Natural killer cell treated with Interleukin-12 subunit alpha and Interleukin-12 subunit beta and Interleukin-15 and Interleukin-18, amount 100 ng/mL, for 72 hours (primary cell): ENCODE measurements around the gene ATP2A1. TPM values are rescaled to one million over a fixed set of nuclear protein-coding genes. Genes with fewer than 3 reads are reported as not detected.

Experiments
- ATAC-seq, 2 donors: fragments of 150-1000 bp; cut with Tn5 transposase in 1 of 2; sonication (Bioruptor Pico), chemical (Tn5 transposase) in 1 of 2; 2 replicates each; pipeline ENCODE4 v1.10.0; 2021
- DNase-seq: peaks from one replicate; pipeline ENCODE4 v3.0.0; 2022; ENCODE audit warnings: low spot score
- H3K27ac Mint-ChIP-seq, 2 donors: 1 replicate in 1 of 2; 2 replicates in 1 of 2; pipeline ENCODE4 v1.8.0; 2022; ENCODE audit warnings: mixed read lengths in 2 of 2, mild to moderate bottlenecking in 1 of 2, moderate library complexity in 1 of 2
- H3K27me3 Mint-ChIP-seq, 2 donors: 1 replicate in 1 of 2; 2 replicates in 1 of 2; pipeline ENCODE4 v1.8.0; 2022; ENCODE audit warnings: mixed read lengths in 2 of 2
- H3K36me3 Mint-ChIP-seq: one replicate; pipeline ENCODE4 v1.8.0; 2022; ENCODE audit warnings: mixed read lengths
- H3K4me1 Mint-ChIP-seq, 2 donors: 1 replicate in 1 of 2; 2 replicates in 1 of 2; pipeline ENCODE4 v1.8.0; 2022; ENCODE audit warnings: low read depth in 2 of 2, mixed read lengths in 2 of 2, mild to moderate bottlenecking in 1 of 2
- H3K4me3 Mint-ChIP-seq: one replicate; pipeline ENCODE4 v1.8.0; 2022; ENCODE audit warnings: mixed read lengths
- H3K9me3 Mint-ChIP-seq: 2 replicates; pipeline ENCODE4 v1.8.0; 2022; ENCODE audit warnings: mixed read lengths
- total RNA-seq, 2 donors: library from RNA; stranded (reverse); gene quantifications; one replicate each; pipeline ENCODE4 v1.2.3, GENCODE V29; 2022

The ATP2A1 gene
- total RNA-seq, 2 donors from 2014 or later: 1.4 to 5.0 TPM

GRCh38 chr16:28843766-28844165 lies 34.5 kb upstream of the ATP2A1 start:
- H3K4me3 Mint-ChIP-seq: peak overlapping the region; percentile 97
- DNase-seq: no peak
- no peak for ATAC-seq
- H3K9me3 Mint-ChIP-seq: no peaks in the 10 kb centered on the region
- H3K36me3 Mint-ChIP-seq: peaks cover 9% of the 10 kb centered on the region
- peaks cover 29 to 35% of the 10 kb centered on the region in 2 donors for H3K4me1 Mint-ChIP-seq
- H3K27me3 Mint-ChIP-seq: no peaks in the 10 kb centered on the region
- H3K27ac Mint-ChIP-seq: no peak overlapping the region

DNA sequence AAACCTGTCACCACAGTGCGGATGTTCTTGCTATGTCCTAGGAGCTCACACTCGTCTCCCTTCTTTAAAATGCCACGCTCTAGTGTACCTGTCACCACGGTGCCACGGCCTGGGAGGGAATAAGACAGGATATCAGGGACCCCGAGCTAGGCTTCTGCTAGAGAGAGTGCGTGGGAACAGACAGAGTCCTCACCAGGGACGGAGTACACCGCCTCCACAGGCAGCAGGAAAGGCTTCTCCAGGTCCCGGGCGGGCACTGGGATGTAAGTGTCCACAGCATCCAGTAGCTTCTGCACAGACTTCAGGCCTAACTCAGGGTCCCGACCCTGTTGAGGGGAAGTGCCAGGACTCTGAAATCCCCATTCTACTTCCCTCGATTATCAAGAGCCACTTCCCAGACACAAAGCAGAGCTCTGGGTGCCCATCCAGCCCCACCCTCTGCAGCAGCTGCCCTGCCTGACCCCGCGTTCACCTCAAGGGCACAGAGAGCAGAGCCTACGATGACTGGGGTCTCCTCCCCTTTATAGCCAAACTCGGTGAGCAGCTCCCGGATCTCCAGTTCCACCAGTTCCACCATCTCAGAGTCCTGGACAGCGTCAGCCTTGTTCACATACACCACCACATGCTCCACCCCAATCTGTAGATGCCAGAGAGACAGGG lies 33.9 kb upstream of the ATP2A1 start:
- H3K36me3 Mint-ChIP-seq: peaks cover 9% of the 10 kb centered on the region

DNA sequence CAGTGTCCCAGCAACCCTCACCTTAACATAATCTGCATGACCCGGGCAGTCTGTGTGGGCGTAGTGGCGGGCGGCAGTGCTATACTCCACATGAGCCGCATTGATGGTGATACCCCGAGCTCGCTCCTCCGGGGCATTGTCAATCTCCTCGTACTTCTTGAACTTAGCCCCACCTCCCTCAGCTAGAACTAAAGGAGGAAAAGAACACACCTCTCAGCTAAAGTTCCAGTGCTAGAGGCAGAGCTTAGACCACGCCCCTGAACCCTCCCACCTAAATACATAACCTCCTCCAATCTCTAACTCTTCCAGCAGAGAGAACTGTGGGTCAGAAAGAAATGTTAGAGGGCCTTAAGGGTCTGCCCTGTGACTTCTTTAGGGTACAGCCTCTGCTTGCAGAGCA lies 33.0 kb upstream of the ATP2A1 start:
- peak overlapping the region; percentile 98 to 99 for H3K27ac Mint-ChIP-seq
- peaks cover 29 to 35% of the 10 kb centered on the region in 2 donors for H3K4me1 Mint-ChIP-seq
- H3K9me3 Mint-ChIP-seq: no peaks in the 10 kb centered on the region
- no peak for DNase-seq
- no peak for ATAC-seq
- H3K4me3 Mint-ChIP-seq: peak overlapping the region; percentile 97
- H3K36me3 Mint-ChIP-seq: peaks cover 9% of the 10 kb centered on the region
- H3K27me3 Mint-ChIP-seq: no peaks in the 10 kb centered on the region

More for the DNA sequence above, 33.9 kb upstream of the ATP2A1 start:
- peak overlapping the region; percentile 98 to 99 for H3K27ac Mint-ChIP-seq
- peak overlapping the region; percentile 97 for H3K4me3 Mint-ChIP-seq
- H3K9me3 Mint-ChIP-seq: no peaks in the 10 kb centered on the region
- H3K4me1 Mint-ChIP-seq: peaks cover 29 to 35% of the 10 kb centered on the region in 2 donors
- no peaks in the 10 kb centered on the region for H3K27me3 Mint-ChIP-seq
- DNase-seq: no peak
- no peak for ATAC-seq

DNA sequence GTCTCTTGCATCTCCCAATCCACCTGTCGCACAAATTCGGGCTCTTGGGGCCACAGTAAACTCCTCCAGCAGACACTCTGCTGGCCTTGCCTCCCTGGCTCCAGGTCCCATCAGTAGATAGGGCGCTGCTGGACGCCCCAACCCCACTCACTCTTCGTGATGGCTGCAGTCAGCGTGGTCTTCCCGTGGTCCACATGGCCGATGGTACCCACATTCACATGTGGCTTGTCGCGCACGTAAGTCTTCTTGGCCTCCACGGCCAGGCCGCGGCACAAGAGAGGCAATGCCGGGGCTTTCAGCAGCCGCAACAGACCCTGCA lies 32.6 kb upstream of the ATP2A1 start:
- peak overlapping the region; percentile 97 for H3K4me3 Mint-ChIP-seq
- ATAC-seq: peak in 1 of 2 donors; percentile 0
- H3K9me3 Mint-ChIP-seq: no peaks in the 10 kb centered on the region
- peak overlapping the region; percentile 98 to 99 for H3K27ac Mint-ChIP-seq
- H3K27me3 Mint-ChIP-seq: no peaks in the 10 kb centered on the region
- peaks cover 9% of the 10 kb centered on the region for H3K36me3 Mint-ChIP-seq
- H3K4me1 Mint-ChIP-seq: peaks cover 29 to 35% of the 10 kb centered on the region in 2 donors
- no peak for DNase-seq

- no peaks in the 10 kb centered on the region for H3K9me3 Mint-ChIP-seq
- H3K4me1 Mint-ChIP-seq: peaks cover 29 to 35% of the 10 kb centered on the region in 2 donors
- peak within 1 kb of the TSS; percentile 97 for H3K4me3 Mint-ChIP-seq
- H3K27ac Mint-ChIP-seq: peak within 1 kb of the TSS; percentile 98 to 99
- no peaks in the 10 kb centered on the region for H3K27me3 Mint-ChIP-seq
- DNase-seq: peak; percentile 99
- ATAC-seq: peak; percentile 97 to 98
- H3K36me3 Mint-ChIP-seq: peaks cover 9% of the 10 kb centered on the region
Measured at GRCh38 chr16:28846080-28846932, 32.0 kb upstream of the ATP2A1 start, which contains the start of gene TUFM. TSS of gene TUFM (minus strand) at chr16:28846348. CDS start at chr16:28846269, 79 bp downstream.

GRCh38 chr16:28846933-28847273 lies 31.4 kb upstream of the ATP2A1 start:
- ATAC-seq (peak; percentile 1 to 29), DNase-seq (no peak)
- Mint-ChIP-seq H3K4me3 (peak overlapping the region; percentile 97), H3K27ac (peak overlapping the region; percentile 98 to 99), H3K27me3 (no peaks in the 10 kb centered on the region), H3K36me3 (peaks cover 9% of the 10 kb centered on the region), H3K9me3 (no peaks in the 10 kb centered on the region), H3K4me1 (peaks cover 29 to 35% of the 10 kb centered on the region in 2 donors)

- no peak for DNase-seq
- Mint-ChIP-seq H3K4me3 (no peak overlapping the region), H3K4me1 (peaks cover 5 to 9% of the 10 kb centered on the region in 2 donors), H3K27me3 (no peaks in the 10 kb centered on the region), H3K9me3 (no peaks in the 10 kb centered on the region), H3K27ac (no peak overlapping the region), H3K36me3 (no peaks in the 10 kb centered on the region)
- no peak for ATAC-seq
Measured at GRCh38 chr16:28858421-28858820, 19.9 kb upstream of the ATP2A1 start.

GRCh38 chr16:28859326-28859725 lies 19.0 kb upstream of the ATP2A1 start:
- Mint-ChIP-seq H3K9me3 (no peaks in the 10 kb centered on the region), H3K27ac (no peak overlapping the region), H3K4me3 (no peak overlapping the region), H3K27me3 (no peaks in the 10 kb centered on the region), H3K4me1 (peaks cover 9 to 10% of the 10 kb centered on the region in 2 donors), H3K36me3 (no peaks in the 10 kb centered on the region)
- DNase-seq: no peak
- ATAC-seq: no peak

- Mint-ChIP-seq H3K27ac (peak overlapping the region; percentile 96 to 98), H3K36me3 (no peaks in the 10 kb centered on the region), H3K4me1 (peaks cover 26% of the 10 kb centered on the region in 2 donors), H3K27me3 (no peaks in the 10 kb centered on the region), H3K9me3 (no peaks in the 10 kb centered on the region), H3K4me3 (peak overlapping the region; percentile 96)
- ATAC-seq (peak in 1 of 2 donors; percentile 2), DNase-seq (peak; percentile 59)
Measured at GRCh38 chr16:28863929-28864793, 14.1 kb upstream of the ATP2A1 start.

- H3K4me3 Mint-ChIP-seq: peak overlapping the region; percentile 96
- DNase-seq (peak; percentile 58), ATAC-seq (no peak)
- peaks cover 26% of the 10 kb centered on the region in 2 donors for H3K4me1 Mint-ChIP-seq
- no peaks in the 10 kb centered on the region for H3K9me3 Mint-ChIP-seq
- no peaks in the 10 kb centered on the region for H3K27me3 Mint-ChIP-seq
- peak overlapping the region; percentile 96 to 98 for H3K27ac Mint-ChIP-seq
- H3K36me3 Mint-ChIP-seq: peaks cover 8% of the 10 kb centered on the region
Measured at GRCh38 chr16:28865001-28865688, 13.1 kb upstream of the ATP2A1 start.

DNA sequence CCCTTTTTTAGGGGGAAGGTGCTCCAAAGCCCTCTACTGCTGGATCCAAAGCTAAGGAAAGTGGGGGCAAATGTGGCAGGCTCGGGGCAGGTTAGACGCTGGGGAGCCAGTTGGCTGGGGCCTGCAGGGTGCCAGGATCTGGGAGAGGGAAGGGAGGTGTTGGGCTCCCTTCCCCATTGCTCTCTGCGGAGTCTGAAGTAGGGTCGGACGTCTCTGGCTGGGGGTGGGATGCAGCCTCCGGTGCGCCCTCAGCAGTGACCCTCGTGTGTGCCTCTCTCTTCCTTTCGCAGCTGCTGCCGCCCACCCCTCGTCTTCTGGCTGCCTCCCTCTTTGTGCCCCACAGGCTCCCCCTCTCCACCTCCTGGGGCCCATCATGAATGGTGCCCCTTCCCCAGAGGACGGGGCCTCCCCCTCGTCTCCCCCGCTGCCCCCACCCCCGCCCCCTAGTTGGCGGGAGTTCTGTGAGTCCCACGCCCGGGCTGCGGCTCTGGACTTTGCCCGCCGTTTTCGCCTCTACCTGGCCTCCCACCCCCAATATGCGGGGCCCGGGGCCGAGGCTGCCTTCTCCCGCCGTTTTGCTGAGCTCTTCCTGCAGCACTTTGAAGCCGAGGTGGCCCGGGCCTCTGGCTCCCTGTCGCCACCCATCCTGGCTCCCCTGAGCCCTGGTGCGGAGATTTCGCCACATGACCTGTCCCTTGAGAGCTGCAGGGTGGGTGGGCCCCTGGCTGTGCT lies 12.4 kb upstream of the ATP2A1 start:
- peak overlapping the region; percentile 21 to 98 for H3K27ac Mint-ChIP-seq
- H3K4me1 Mint-ChIP-seq: peaks cover 21 to 26% of the 10 kb centered on the region in 2 donors
- peak overlapping the region; percentile 42 for H3K4me3 Mint-ChIP-seq
- H3K9me3 Mint-ChIP-seq: no peaks in the 10 kb centered on the region
- no peaks in the 10 kb centered on the region for H3K27me3 Mint-ChIP-seq
- ATAC-seq (no peak), DNase-seq (peak; percentile 58)
- H3K36me3 Mint-ChIP-seq: peaks cover 11% of the 10 kb centered on the region

- Mint-ChIP-seq H3K9me3 (no peaks in the 10 kb centered on the region), H3K27ac (peak overlapping the region in 1 of 2 donors; percentile 21), H3K4me1 (peaks cover 21 to 26% of the 10 kb centered on the region in 2 donors), H3K4me3 (peak overlapping the region; percentile 42), H3K27me3 (no peaks in the 10 kb centered on the region), H3K36me3 (peaks cover 11% of the 10 kb centered on the region)
- DNase-seq (peak; percentile 49), ATAC-seq (no peak)
Measured at GRCh38 chr16:28866454-28866804, 11.9 kb upstream of the ATP2A1 start.
